Endothelial cell of umbilical vein (primary cell): ENCODE data around the gene CLSTN1. TPM values are rescaled to one million over a fixed set of nuclear protein-coding genes. Genes with fewer than 3 reads are reported as not detected.

Experiments
- BruUV-seq: library from RNA; stranded (reverse); fragments of 400-500 nt; replicated peaks from 2 replicates; lab custom pipeline; 2021; lab: Mats Ljungman, UMichigan
- CTCF ChIA-PET: fragments of 300-600, 350-600 bp; sonication (Branson Sonifier 250); formaldehyde crosslinking; loops from one replicate; lab custom pipeline; 2021; ENCODE audit warnings: antibody characterized with exemption, inconsistent platforms; lab: Charles Lee
- POLR2A ChIA-PET: fragments of 300-600, 350-600 bp; sonication (Branson Sonifier 250); formaldehyde crosslinking; loops from one replicate; lab custom pipeline; 2021; ENCODE audit warnings: antibody characterized with exemption, inconsistent platforms; lab: Charles Lee
- DNase-seq: peaks from one replicate; pipeline ENCODE4 v3.0.0-alpha.2; 2011; ENCODE audit warnings: low read depth, low spot score
- FAIRE-seq: peaks from 2 replicates; lab custom pipeline; 2011; peaks lifted over from hg19 to GRCh38; lab: Jason Lieb, UNC
- H2AFZ ChIP-seq: 2 replicates; pipeline ENCODE4 v1.6.0; 2012; ENCODE audit warnings: low read depth, low read length, control low read depth, inconsistent platforms
- H3K27ac ChIP-seq: 2 replicates; pipeline ENCODE4 v1.5.1; 2011; ENCODE audit warnings: low read depth, mild to moderate bottlenecking, control low read depth, low read length, moderate library complexity; ENCODE audit not compliant: insufficient read depth
- H3K27me3 ChIP-seq, 2 experiments: 2 replicates each; pipeline versions ENCODE4 v1.6.0 to v1.6.1; 2011; ENCODE audit warnings: low read length in 2 of 2, mixed read lengths in 1 of 2; ENCODE audit not compliant: control insufficient read depth in 2 of 2, insufficient read depth in 2 of 2
- H3K36me3 ChIP-seq, 2 experiments: 2 replicates in 1 of 2; 3 replicates in 1 of 2; pipeline ENCODE4 v1.5.1; 2011; ENCODE audit warnings: low read length in 2 of 2, mild to moderate bottlenecking in 1 of 2, moderate library complexity in 1 of 2; ENCODE audit not compliant: control insufficient read depth in 2 of 2, insufficient read depth in 2 of 2; ENCODE audit errors: extremely low read depth in 1 of 2
- H3K4me1 ChIP-seq: 3 replicates; pipeline ENCODE4 v1.5.1; 2011; ENCODE audit warnings: mild to moderate bottlenecking, low read length; ENCODE audit not compliant: control insufficient read depth, insufficient read depth; ENCODE audit errors: extremely low read depth
- H3K4me2 ChIP-seq: 2 replicates; pipeline ENCODE4 v1.6.1; 2011; ENCODE audit warnings: low read length, control low read depth, mixed read lengths; ENCODE audit not compliant: insufficient read depth
- H3K4me3 ChIP-seq, 3 experiments: fragments of 200-600 bp in 1 of 3; sonication (generic), shearing (Covaris generic) in 1 of 3; replicated peaks in 1 of 3; 2 replicates each; pipeline ENCODE4 v1.5.1; 2011 to 2016; ENCODE audit warnings: control low read depth in 3 of 3, low read length in 3 of 3, mild to moderate bottlenecking in 2 of 3, inconsistent platforms in 1 of 3, low read depth in 1 of 3, moderate library complexity in 1 of 3; ENCODE audit not compliant: insufficient read depth in 1 of 3
- H3K79me2 ChIP-seq: 2 replicates; pipeline ENCODE4 v1.6.0; 2012; ENCODE audit warnings: low read length, inconsistent platforms; ENCODE audit not compliant: control insufficient read depth, insufficient read depth
- H3K9ac ChIP-seq: replicated peaks from 2 replicates; pipeline ENCODE3; 2011; ENCODE audit warnings: low read length, control low read depth; ENCODE audit not compliant: insufficient read depth; ENCODE audit errors: extremely low read depth
- H3K9me1 ChIP-seq: replicated peaks from 3 replicates; pipeline ENCODE4 v1.6.0; 2011; ENCODE audit warnings: mild to moderate bottlenecking, low read length; ENCODE audit not compliant: control insufficient read depth, insufficient read depth; ENCODE audit errors: extremely low read depth
- H3K9me3 ChIP-seq: replicated peaks from 2 replicates; pipeline ENCODE4 v1.5.1; 2012; ENCODE audit warnings: low read length, inconsistent platforms; ENCODE audit not compliant: control insufficient read depth, insufficient read depth
- H4K20me1 ChIP-seq: replicated peaks from 2 replicates; pipeline ENCODE3; 2011; ENCODE audit warnings: mild to moderate bottlenecking, low read length; ENCODE audit not compliant: control insufficient read depth, insufficient read depth; ENCODE audit errors: extremely low read depth
- EZH2 ChIP-seq: IDR thresholded peaks from 2 replicates; pipeline ENCODE4 v1.6.1; 2012; ENCODE audit warnings: borderline replicate concordance, low read depth, mild to moderate bottlenecking, moderate library complexity, low read length, inconsistent platforms; ENCODE audit not compliant: severe bottlenecking
- FOS ChIP-seq: IDR thresholded peaks from 2 replicates; pipeline ENCODE4 v1.6.1; 2011; ENCODE audit warnings: mild to moderate bottlenecking, low read length, moderate library complexity, borderline replicate concordance; ENCODE audit not compliant: insufficient read depth
- GATA2 ChIP-seq: IDR thresholded peaks from 2 replicates; pipeline ENCODE4 v1.7.0; 2011; ENCODE audit warnings: low read depth, mild to moderate bottlenecking, moderate library complexity, mixed read lengths, low read length; ENCODE audit not compliant: insufficient read length, insufficient read depth
- JUN ChIP-seq: IDR thresholded peaks from 2 replicates; pipeline ENCODE4 v1.6.1; 2011; ENCODE audit warnings: borderline replicate concordance, low read depth; ENCODE audit not compliant: insufficient read length, insufficient read depth
- MYC ChIP-seq: IDR thresholded peaks from one replicate; pipeline ENCODE4 v1.6.1; 2011; ENCODE audit warnings: mild to moderate bottlenecking, low read depth, low read length
- POLR2A ChIP-seq: IDR thresholded peaks from 2 replicates; pipeline ENCODE4 v1.6.1; 2012; ENCODE audit warnings: low read depth, mild to moderate bottlenecking, control low read depth, low read length
- POLR2AphosphoS5 ChIP-seq: IDR thresholded peaks from 2 replicates; pipeline ENCODE4 v1.6.1; 2012; ENCODE audit warnings: low read depth, mild to moderate bottlenecking, control low read depth, low read length, moderate library complexity; ENCODE audit not compliant: insufficient read depth
- dilution Hi-C: fragments of 300-500 bp; cut with MboI; formaldehyde crosslinking; loops from one replicate; pipeline ENCODE4 v1.15.0; 2019; ENCODE audit warnings: low sequenced_read_pairs; ENCODE audit not compliant: extremely low pct_ligation_motif_present
- intact Hi-C: fragments of 100-400 bp; cut with micrococcal nuclease; formaldehyde crosslinking; loops from one replicate; pipeline ENCODE4 v1.10.0; 2022
- polyA plus RNA-seq, 4 experiments: library from polyadenylated mRNA; depleted of rRNA in 3 of 4; stranded (reverse) in 3 of 4; unstranded in 1 of 4; fragments of >200 nt; gene quantifications; 2 replicates each; pipeline versions ENCODE4 v1.2.1 to v1.2.3, GENCODE V29; 2011 to 2012; ENCODE audit warnings: missing spikeins in 1 of 4
- total RNA-seq: library from RNA; stranded (reverse); gene quantifications from 2 replicates; pipeline ENCODE4 v1.2.3, GENCODE V29; 2021
- TF ChIP-seq, protein P1 (sequence below), 2 donors: IDR thresholded peaks; 1 replicate in 1 of 2; 2 replicates in 1 of 2; pipeline ENCODE4 v1.5.1; 2011; ENCODE audit warnings: low read length in 2 of 2, mild to moderate bottlenecking in 2 of 2, moderate library complexity in 2 of 2, control low read depth in 1 of 2, inconsistent platforms in 1 of 2, low read depth in 1 of 2; ENCODE audit not compliant: insufficient read depth in 1 of 2; ENCODE audit errors: extremely low read depth in 1 of 2
- TF ChIP-seq, protein P2 (sequence below): IDR thresholded peaks from 2 replicates; pipeline ENCODE4 v1.6.1; 2011; ENCODE audit not compliant: insufficient read depth, insufficient read length

The CLSTN1 gene
- total and polyA plus RNA-seq, 2 donors (not counting 3 experiments of a cell fraction or from before 2014, with no cell fraction given) = 49.1 to 130 TPM

DNA sequence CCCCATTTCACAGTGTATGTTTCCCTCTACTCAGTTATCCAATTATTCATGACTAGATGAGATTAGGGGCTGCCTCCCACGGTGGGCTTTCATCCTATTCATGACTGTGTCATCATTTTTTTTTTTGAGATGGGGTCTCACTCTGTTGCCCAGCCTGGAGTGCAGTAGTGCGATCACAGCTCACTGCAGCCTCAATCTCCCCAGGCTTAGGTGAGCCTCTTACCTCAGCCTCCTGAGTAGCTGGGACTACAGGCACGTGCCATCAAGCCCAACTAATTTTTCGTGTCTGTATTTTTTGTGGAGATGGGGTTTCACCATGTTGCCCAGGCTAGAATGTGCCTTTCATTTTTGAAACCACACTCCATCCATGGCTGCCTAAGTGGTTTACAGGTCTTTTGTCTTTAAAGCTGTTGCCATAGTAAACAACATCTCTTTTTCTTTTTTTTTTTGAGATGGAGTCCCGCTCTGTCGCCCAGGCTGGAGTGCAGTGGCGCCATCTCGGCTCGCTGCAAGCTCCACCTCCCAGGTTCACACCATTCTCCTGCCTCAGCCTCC, 112.2 kb downstream of the CLSTN1 start:
- H3K4me3 ChIP-seq = no peak overlapping the region

More for the DNA sequence above, 112.2 kb downstream of the CLSTN1 start:
- Histone ChIP-seq H3K79me2 (no peaks in the 10 kb centered on the region), H3K27me3 (no peaks in the 10 kb centered on the region), H3K9me1 (no peaks in the 10 kb centered on the region), H3K9me3 (no peaks in the 10 kb centered on the region), H3K36me3 (no peaks in the 10 kb centered on the region), H4K20me1 (no peaks in the 10 kb centered on the region), H3K4me1 (no peaks in the 10 kb centered on the region), H3K27ac (no peak overlapping the region), H3K9ac (no peak overlapping the region), H2AFZ (no peak overlapping the region), H3K4me2 (no peak overlapping the region)
- dilution Hi-C loops = no loop called here
- BruUV-seq = no TSS peak
- TF ChIP-seq, protein P1, sequence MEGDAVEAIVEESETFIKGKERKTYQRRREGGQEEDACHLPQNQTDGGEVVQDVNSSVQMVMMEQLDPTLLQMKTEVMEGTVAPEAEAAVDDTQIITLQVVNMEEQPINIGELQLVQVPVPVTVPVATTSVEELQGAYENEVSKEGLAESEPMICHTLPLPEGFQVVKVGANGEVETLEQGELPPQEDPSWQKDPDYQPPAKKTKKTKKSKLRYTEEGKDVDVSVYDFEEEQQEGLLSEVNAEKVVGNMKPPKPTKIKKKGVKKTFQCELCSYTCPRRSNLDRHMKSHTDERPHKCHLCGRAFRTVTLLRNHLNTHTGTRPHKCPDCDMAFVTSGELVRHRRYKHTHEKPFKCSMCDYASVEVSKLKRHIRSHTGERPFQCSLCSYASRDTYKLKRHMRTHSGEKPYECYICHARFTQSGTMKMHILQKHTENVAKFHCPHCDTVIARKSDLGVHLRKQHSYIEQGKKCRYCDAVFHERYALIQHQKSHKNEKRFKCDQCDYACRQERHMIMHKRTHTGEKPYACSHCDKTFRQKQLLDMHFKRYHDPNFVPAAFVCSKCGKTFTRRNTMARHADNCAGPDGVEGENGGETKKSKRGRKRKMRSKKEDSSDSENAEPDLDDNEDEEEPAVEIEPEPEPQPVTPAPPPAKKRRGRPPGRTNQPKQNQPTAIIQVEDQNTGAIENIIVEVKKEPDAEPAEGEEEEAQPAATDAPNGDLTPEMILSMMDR (IDR thresholded peaks at IDR 0.05; ENCODE audit: extremely low read depth in 1 of 2, insufficient read depth in 1 of 2, low read depth in 1 of 2, low read length in 2 of 2) = no peak
- no peak for TF ChIP-seq POLR2A
- TF ChIP-seq FOS = no peak
- TF ChIP-seq, protein P2, sequence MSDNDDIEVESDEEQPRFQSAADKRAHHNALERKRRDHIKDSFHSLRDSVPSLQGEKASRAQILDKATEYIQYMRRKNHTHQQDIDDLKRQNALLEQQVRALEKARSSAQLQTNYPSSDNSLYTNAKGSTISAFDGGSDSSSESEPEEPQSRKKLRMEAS = no peak
- TF ChIP-seq GATA2 = no peak
- TF ChIP-seq POLR2AphosphoS5 = no peak
- TF ChIP-seq MYC = no peak
- TF ChIP-seq EZH2 = no peak
- TF ChIP-seq JUN = no peak
- ChIA-PET CTCF (interaction anchor here (0.7 to 0.8 kb wide), 2 partner anchors 9 to 11 kb away, joined by 3 to 8 read pairs; no protein-coding TSS in a partner anchor), POLR2A (interaction anchor here (0.7 kb wide), 1 partner anchor 719 kb away, joined by 4 read pairs; no protein-coding TSS in a partner anchor)
- intact Hi-C loops = no loop called here
- FAIRE-seq (no peak), DNase-seq (no peak)
